BJ (cell line): ENCODE data around the gene ATRNL1. TPM values are rescaled to one million over a fixed set of nuclear protein-coding genes. Genes with fewer than 3 reads are reported as not detected.

Experiments
- CTCF ChIA-PET: fragments of 350-600 bp; formaldehyde crosslinking; extraction: SDS; loops from one replicate; lab custom pipeline; 2021; ENCODE audit warnings: antibody characterized with exemption, inconsistent platforms; lab: Yijun Ruan, JAX
- POLR2A ChIA-PET: fragments of 300-600 bp; sonication (Branson Sonifier 250); formaldehyde crosslinking; extraction: SDS; loops from one replicate; lab custom pipeline; 2021; ENCODE audit warnings: antibody characterized with exemption; lab: Charles Lee
- DNase-seq: peaks from one replicate; pipeline ENCODE4 v3.0.0-alpha.2; 2011; ENCODE audit warnings: low read depth
- H3K27me3 ChIP-seq: 2 replicates; pipeline ENCODE4 v1.6.0; 2011; ENCODE audit warnings: low read length; ENCODE audit not compliant: control insufficient read depth, insufficient read depth
- H3K36me3 ChIP-seq: 2 replicates; pipeline ENCODE4 v1.5.1; 2011; ENCODE audit warnings: low read length; ENCODE audit not compliant: control insufficient read depth, insufficient read depth
- H3K4me3 ChIP-seq: 2 replicates; pipeline ENCODE4 v1.5.1; 2011; ENCODE audit warnings: low read depth, mild to moderate bottlenecking, control low read depth, low read length
- polyA plus RNA-seq: library from polyadenylated mRNA; depleted of rRNA; stranded (reverse); fragments of >200 nt; gene quantifications from 2 replicates; pipeline ENCODE4 v1.2.3, GENCODE V29; 2011
- TF ChIP-seq, protein P1 (sequence below): IDR thresholded peaks from 2 replicates; pipeline ENCODE4 v1.5.1; 2011; ENCODE audit warnings: low read depth, mild to moderate bottlenecking, control low read depth, inconsistent platforms, low read length, moderate library complexity; ENCODE audit not compliant: insufficient read depth

ATRNL1 gene
- polyA plus RNA-seq, 1 experiment = not detected

DNA sequence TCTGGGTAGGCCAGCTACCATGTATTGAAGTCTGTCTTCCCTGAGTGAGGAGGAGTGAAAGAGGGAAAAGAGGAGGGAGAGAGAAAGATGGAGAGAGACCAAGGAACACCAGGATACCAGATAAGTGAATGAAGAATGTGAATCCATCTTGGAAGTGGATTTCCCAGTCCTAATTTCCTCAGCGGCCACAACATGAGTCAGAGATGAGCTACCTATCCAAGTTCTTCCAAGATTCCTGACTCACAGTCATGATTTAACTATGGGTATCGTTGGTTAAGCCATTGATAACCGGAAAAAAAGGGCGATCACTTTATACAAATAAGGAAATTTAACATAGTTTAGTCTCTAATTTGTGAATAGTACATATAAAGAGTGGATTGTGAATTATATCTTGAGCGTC lies 561.8 kb downstream of the ATRNL1 start:
- H3K4me3 ChIP-seq = no peak overlapping the region
- TF ChIP-seq, protein P1, sequence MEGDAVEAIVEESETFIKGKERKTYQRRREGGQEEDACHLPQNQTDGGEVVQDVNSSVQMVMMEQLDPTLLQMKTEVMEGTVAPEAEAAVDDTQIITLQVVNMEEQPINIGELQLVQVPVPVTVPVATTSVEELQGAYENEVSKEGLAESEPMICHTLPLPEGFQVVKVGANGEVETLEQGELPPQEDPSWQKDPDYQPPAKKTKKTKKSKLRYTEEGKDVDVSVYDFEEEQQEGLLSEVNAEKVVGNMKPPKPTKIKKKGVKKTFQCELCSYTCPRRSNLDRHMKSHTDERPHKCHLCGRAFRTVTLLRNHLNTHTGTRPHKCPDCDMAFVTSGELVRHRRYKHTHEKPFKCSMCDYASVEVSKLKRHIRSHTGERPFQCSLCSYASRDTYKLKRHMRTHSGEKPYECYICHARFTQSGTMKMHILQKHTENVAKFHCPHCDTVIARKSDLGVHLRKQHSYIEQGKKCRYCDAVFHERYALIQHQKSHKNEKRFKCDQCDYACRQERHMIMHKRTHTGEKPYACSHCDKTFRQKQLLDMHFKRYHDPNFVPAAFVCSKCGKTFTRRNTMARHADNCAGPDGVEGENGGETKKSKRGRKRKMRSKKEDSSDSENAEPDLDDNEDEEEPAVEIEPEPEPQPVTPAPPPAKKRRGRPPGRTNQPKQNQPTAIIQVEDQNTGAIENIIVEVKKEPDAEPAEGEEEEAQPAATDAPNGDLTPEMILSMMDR = no peak
- no peaks in the 10 kb centered on the region for H3K36me3 ChIP-seq
- DNase-seq = no peak
- H3K27me3 ChIP-seq = no peaks in the 10 kb centered on the region
- POLR2A ChIA-PET = no interaction called here
- CTCF ChIA-PET = no interaction called here

DNA sequence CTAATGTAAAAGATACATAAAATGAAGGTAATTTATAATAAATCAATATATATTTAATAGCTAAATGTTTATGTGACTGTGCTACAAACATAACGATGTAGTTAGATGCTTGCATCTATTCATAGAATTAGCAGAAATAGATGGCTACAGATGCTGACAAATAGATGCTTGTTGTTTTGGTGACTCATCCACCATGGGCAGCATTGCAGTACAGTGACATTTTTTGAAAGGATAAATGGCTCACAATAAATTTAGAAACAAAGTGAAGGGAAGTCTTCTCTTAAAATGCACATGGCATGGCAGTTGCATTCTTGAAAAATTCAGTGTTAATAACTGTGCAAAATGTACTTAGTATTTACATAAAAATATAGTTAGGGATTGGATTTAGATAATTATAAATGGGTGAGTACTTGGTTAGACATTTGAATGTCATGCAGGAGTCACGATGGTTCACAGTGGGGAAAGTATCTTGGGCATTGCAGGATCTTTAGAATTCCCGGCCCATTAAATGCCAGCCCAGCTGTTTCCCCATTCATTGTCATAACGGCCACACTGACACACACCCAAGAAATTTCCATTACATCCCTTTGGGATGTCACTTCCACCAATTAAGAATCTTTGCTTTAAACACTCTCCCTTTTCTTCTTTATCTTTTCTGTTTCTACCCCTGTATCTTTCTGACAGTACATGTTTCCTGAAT lies 564.1 kb downstream of the ATRNL1 start:
- Histone ChIP-seq H3K4me3 (no peak overlapping the region), H3K36me3 (no peaks in the 10 kb centered on the region), H3K27me3 (no peaks in the 10 kb centered on the region)
- ChIA-PET CTCF (no interaction called here), POLR2A (no interaction called here)
- DNase-seq = no peak
- TF ChIP-seq, protein P1 = no peak

DNA sequence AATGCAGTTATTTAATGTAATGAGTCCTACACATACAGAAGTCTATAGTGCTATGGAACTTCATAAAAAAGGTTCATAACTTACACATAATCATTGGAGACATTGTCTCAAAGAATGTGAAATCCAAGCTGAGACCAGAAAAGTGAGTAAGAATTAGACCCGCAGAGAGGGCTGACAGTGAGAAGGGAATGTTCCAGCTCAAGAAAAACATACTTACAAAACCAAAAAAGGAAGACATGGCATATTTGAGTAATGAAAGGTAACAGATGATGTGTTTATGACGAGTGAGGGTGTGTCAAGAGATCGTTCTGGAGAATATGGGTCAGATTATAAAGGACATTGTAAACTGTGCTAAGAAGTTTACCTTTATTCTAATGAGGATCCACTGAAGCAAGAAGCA lies 566.5 kb downstream of the ATRNL1 start:
- Histone ChIP-seq H3K4me3 (no peak overlapping the region), H3K27me3 (no peaks in the 10 kb centered on the region), H3K36me3 (no peaks in the 10 kb centered on the region)
- ChIA-PET POLR2A (no interaction called here), CTCF (no interaction called here)
- TF ChIP-seq, protein P1 = no peak
- DNase-seq = no peak

DNA sequence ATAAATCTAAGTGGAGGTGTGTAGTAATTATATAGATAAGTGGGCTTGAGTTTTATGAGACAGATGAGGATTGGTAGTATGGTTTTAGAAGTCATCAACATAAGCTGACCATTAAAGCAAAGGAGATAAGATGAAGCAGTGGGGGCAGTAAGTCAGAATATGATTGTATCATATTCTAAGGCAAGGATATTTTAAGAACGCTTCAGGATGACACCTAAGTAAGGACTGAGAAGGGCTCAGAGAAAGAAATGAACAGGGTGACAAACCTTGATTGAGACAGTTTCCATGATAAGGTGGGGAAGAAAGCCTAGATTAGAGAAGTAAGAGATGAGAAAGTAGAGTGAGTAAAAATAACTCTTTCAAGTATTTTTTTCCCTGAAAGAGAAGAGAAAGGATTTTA lies 567.2 kb downstream of the ATRNL1 start:
- TF ChIP-seq, protein P1 = no peak
- ChIA-PET CTCF (no interaction called here), POLR2A (no interaction called here)
- H3K4me3 ChIP-seq = no peak overlapping the region
- no peaks in the 10 kb centered on the region for H3K27me3 ChIP-seq
- no peaks in the 10 kb centered on the region for H3K36me3 ChIP-seq
- no peak for DNase-seq

DNA sequence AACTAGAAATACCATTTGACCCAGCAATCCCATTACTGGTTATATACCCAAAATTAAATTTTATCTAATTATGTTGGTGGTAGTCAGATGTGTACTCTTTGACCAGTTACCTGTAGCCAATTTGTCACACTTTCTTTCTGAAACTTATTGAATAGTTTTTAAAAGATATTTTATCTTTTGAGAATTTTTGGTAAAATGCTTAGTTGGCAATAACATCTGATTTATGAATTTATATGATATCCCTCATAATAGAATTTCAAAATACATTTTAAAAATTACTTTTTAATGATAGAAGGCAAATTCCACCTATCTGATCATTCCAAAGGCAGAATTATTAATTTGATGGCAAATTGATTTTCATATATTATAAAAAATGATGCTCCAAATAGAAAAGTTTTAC lies 569.3 kb downstream of the ATRNL1 start:
- no peak for DNase-seq
- POLR2A ChIA-PET = no interaction called here
- Histone ChIP-seq H3K4me3 (no peak overlapping the region), H3K27me3 (no peaks in the 10 kb centered on the region), H3K36me3 (no peaks in the 10 kb centered on the region)
- TF ChIP-seq, protein P1 = no peak
- CTCF ChIA-PET = no interaction called here
